Measurements from ENCODE around the gene TTC9C.

DNA sequence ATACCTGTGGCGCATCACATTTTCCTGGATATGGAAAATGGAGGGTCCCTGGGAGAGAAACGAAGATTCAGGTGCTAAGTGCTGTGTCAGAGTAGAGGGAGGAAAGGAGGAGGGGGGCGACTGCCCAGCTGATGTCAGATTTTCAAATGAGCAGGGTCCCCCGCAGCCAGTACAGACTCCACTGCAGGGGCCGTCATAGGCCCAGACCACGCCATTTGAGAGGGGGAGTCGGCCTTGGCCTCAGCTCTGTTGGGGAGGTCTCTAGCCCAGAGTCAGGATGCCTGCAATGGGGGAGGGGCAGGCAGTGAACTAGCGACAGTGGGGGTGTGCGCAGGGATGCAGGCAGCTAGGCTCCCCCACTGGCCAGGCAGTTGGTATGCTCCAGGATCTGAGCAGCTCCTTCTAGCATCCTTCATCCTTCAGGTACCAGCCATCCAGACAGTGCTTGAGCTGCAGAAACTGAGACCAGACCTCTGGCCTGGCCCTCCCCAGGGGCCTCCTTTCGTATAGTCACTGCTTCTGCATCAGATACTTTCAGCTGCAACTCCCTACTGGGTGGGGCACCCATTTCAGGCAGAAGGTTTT, 20.9 kb upstream of the TTC9C start, which contains the start of the genes BSCL2 and GNG3:
- no peak for TF ChIP-seq POLR2A (IDR thresholded peaks at IDR 0.05; ENCODE audit: low read depth, low read length)
- TF ChIP-seq POLR2AphosphoS5 (IDR thresholded peaks at IDR 0.05; ENCODE audit: low read depth, low read length) = no peak
